ENCODE data around the gene TWNK.

GRCh38 chr10:100967332-100967731 is 20.0 kb upstream of the TWNK start:
- TF ChIP-seq, protein P1, sequence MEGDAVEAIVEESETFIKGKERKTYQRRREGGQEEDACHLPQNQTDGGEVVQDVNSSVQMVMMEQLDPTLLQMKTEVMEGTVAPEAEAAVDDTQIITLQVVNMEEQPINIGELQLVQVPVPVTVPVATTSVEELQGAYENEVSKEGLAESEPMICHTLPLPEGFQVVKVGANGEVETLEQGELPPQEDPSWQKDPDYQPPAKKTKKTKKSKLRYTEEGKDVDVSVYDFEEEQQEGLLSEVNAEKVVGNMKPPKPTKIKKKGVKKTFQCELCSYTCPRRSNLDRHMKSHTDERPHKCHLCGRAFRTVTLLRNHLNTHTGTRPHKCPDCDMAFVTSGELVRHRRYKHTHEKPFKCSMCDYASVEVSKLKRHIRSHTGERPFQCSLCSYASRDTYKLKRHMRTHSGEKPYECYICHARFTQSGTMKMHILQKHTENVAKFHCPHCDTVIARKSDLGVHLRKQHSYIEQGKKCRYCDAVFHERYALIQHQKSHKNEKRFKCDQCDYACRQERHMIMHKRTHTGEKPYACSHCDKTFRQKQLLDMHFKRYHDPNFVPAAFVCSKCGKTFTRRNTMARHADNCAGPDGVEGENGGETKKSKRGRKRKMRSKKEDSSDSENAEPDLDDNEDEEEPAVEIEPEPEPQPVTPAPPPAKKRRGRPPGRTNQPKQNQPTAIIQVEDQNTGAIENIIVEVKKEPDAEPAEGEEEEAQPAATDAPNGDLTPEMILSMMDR (IDR thresholded peaks at IDR 0.05), result no peak
- TF ChIP-seq EP300 (IDR thresholded peaks at IDR 0.05) (no peak), POLR2A (IDR thresholded peaks at IDR 0.05) (no peak), POLR2AphosphoS5 (IDR thresholded peaks at IDR 0.05) (no peak)

All from stomach (tissue), 4 donors.